ENCODE measurements around the gene CCDC107.

CCDC107 gene

GRCh38 chr9:35690614-35691333 is 32.7 kb downstream of the CCDC107 start:
- in situ Hi-C loops (cut with HindIII; ENCODE audit: low pct_ligation_motif_present, low pct_unique_long_range_greater_than_20kb, low sequenced_read_pairs), result no loop called here
- peak; percentile 57 for DNase-seq

- in situ Hi-C loops (cut with HindIII; ENCODE audit: low pct_ligation_motif_present, low pct_unique_long_range_greater_than_20kb, low sequenced_read_pairs), result no loop called here
These were observed 33.2 kb downstream of the CCDC107 start for GRCh38 chr9:35691334-35691650.

GRCh38 chr9:35691757-35692301 is 33.7 kb downstream of the CCDC107 start:
- in situ Hi-C loops (cut with HindIII; ENCODE audit: low pct_ligation_motif_present, low pct_unique_long_range_greater_than_20kb, low sequenced_read_pairs), result no loop called here

More at GRCh38 chr9:35691334-35691650, 33.2 kb downstream of the CCDC107 start:
- no peak for DNase-seq

GRCh38 chr9:35695943-35696401 is 37.9 kb downstream of the CCDC107 start:
- in situ Hi-C loops (cut with HindIII; ENCODE audit: low pct_ligation_motif_present, low pct_unique_long_range_greater_than_20kb, low sequenced_read_pairs), result no loop called here
- no peak for DNase-seq

More at GRCh38 chr9:35691757-35692301, 33.7 kb downstream of the CCDC107 start:
- no peak for DNase-seq

GRCh38 chr9:35696520-35697215 is 38.6 kb downstream of the CCDC107 start:
- peak; percentile 54 for DNase-seq
- in situ Hi-C loops (cut with HindIII; ENCODE audit: low pct_ligation_motif_present, low pct_unique_long_range_greater_than_20kb, low sequenced_read_pairs), result no loop called here

GRCh38 chr9:35697486-35697885 is 39.4 kb downstream of the CCDC107 start:
- in situ Hi-C loops (cut with HindIII; ENCODE audit: low pct_ligation_motif_present, low pct_unique_long_range_greater_than_20kb, low sequenced_read_pairs), result no loop called here
- no peak for DNase-seq

- in situ Hi-C loops (cut with HindIII; ENCODE audit: low pct_ligation_motif_present, low pct_unique_long_range_greater_than_20kb, low sequenced_read_pairs), result no loop called here
- no peak for DNase-seq
These were observed 40.1 kb downstream of the CCDC107 start for GRCh38 chr9:35698231-35698630.

GRCh38 chr9:35700031-35700430 is 41.9 kb downstream of the CCDC107 start:
- in situ Hi-C loops (cut with HindIII; ENCODE audit: low pct_ligation_motif_present, low pct_unique_long_range_greater_than_20kb, low sequenced_read_pairs), result no loop called here
- no peak for DNase-seq

GRCh38 chr9:35700942-35701341 is 42.9 kb downstream of the CCDC107 start:
- in situ Hi-C loops (cut with HindIII; ENCODE audit: low pct_ligation_motif_present, low pct_unique_long_range_greater_than_20kb, low sequenced_read_pairs), result no loop called here
- no peak for DNase-seq

- no peak for DNase-seq
- in situ Hi-C loops (cut with HindIII; ENCODE audit: low pct_ligation_motif_present, low pct_unique_long_range_greater_than_20kb, low sequenced_read_pairs), result no loop called here
These were observed 44.6 kb downstream of the CCDC107 start for GRCh38 chr9:35702696-35703095.

- in situ Hi-C loops (cut with HindIII; ENCODE audit: low pct_ligation_motif_present, low pct_unique_long_range_greater_than_20kb, low sequenced_read_pairs), result no loop called here
- no peak for DNase-seq
These were observed 46.0 kb downstream of the CCDC107 start for GRCh38 chr9:35703906-35704672.

- in situ Hi-C loops (cut with HindIII; ENCODE audit: low pct_ligation_motif_present, low pct_unique_long_range_greater_than_20kb, low sequenced_read_pairs), result no loop called here
- DNase-seq, result no peak
These were observed 47.3 kb downstream of the CCDC107 start for GRCh38 chr9:35705372-35705771.

GRCh38 chr9:35705836-35706430 is 47.8 kb downstream of the CCDC107 start:
- DNase-seq, result no peak
- in situ Hi-C loops (cut with HindIII; ENCODE audit: low pct_ligation_motif_present, low pct_unique_long_range_greater_than_20kb, low sequenced_read_pairs), result no loop called here

GRCh38 chr9:35706951-35707350 is 48.9 kb downstream of the CCDC107 start:
- no peak for DNase-seq
- in situ Hi-C loops (cut with HindIII; ENCODE audit: low pct_ligation_motif_present, low pct_unique_long_range_greater_than_20kb, low sequenced_read_pairs), result no loop called here

- in situ Hi-C loops (cut with HindIII; ENCODE audit: low pct_ligation_motif_present, low pct_unique_long_range_greater_than_20kb, low sequenced_read_pairs), result no loop called here
- DNase-seq, result no peak
These were observed 50.1 kb downstream of the CCDC107 start for GRCh38 chr9:35708146-35708545.

- in situ Hi-C loops (cut with HindIII; ENCODE audit: low pct_ligation_motif_present, low pct_unique_long_range_greater_than_20kb, low sequenced_read_pairs), result no loop called here
- no peak for DNase-seq
These were observed 52.9 kb downstream of the CCDC107 start for GRCh38 chr9:35710818-35711500.
